ENCODE data around the gene SMYD3. TPM values are rescaled to one million over a fixed set of nuclear protein-coding genes. Genes with fewer than 3 reads are reported as not detected.

The SMYD3 gene
- total and polyA plus RNA-seq, 2 of the 4 experiments (the other 2 are of a cell fraction), result 26.5 to 37.6 TPM

DNA sequence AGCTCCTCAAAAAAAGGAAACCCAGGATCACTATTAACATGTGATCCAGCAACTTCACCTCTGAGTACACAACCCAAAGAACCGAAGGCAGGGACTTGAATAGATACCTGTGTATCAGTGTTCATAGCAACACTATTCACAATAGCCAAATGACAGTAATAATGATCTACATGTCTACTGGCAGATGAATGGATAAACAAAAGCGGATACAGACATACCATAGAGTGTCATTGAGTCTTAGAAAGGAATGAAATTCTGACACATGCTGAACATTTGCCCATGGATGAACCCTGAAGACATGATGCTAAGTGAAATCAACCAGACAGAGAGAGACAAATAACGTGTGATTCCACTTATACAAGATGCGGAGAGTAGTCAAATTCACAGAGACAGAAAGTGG is 788.1 kb downstream of the SMYD3 start:
- H3K9ac ChIP-seq (ENCODE audit: low read depth, low read length), result no peak overlapping the region
- no peak overlapping the region for H3K4ac ChIP-seq (ENCODE audit: low read depth, low read length)
- H4K91ac ChIP-seq (ENCODE audit: insufficient read depth, low read depth, low read length), result no peak overlapping the region
- dilution Hi-C loops (cut with HindIII; ENCODE audit: low sequenced_read_pairs, unreplicated experiment), result no loop called here
- no peak overlapping the region for H2AK9ac ChIP-seq (replicated peaks; ENCODE audit: low read depth, low read length, poor library complexity)
- H4K20me1 ChIP-seq (ENCODE audit: insufficient read depth, low read length), result no peaks in the 10 kb centered on the region
- H3K56ac ChIP-seq (ENCODE audit: extremely low read depth, insufficient read depth, low read length), result no peak overlapping the region
- no peak overlapping the region for H3K14ac ChIP-seq (replicated peaks; ENCODE audit: low read depth, low read length)
- ChIA-PET POLR2A (ENCODE audit: unreplicated experiment) (interaction anchor here (0.5 kb wide), 1 partner anchor 242 kb away, joined by 3 read pairs; no protein-coding TSS in a partner anchor), CTCF (interaction anchor here (0.7 kb wide), 1 partner anchor 27 kb away, joined by 3 read pairs; no protein-coding TSS in a partner anchor)
- H3K9me1 ChIP-seq (ENCODE audit: insufficient read depth, low read length), result 0 out of 2 replicates have a peak, but pooled peaks cover 3% of the 10 kb centered on the region
- no peaks in the 10 kb centered on the region for H3K79me1 ChIP-seq (ENCODE audit: low read depth in 1 of 2, low read length in 2 of 2)
- DNase-seq (no peak), ATAC-seq (ENCODE audit: low read depth) (no peak)
- H3K4me2 ChIP-seq (ENCODE audit: low read depth, low read length), result no peak overlapping the region
- H3K27ac ChIP-seq (ENCODE audit: insufficient read depth, low read length), result no peak overlapping the region
- no CpG with 5 or more reads among the region's 4 CpGs for WGBS, 2 experiments (ENCODE audit: extremely low coverage in 2 of 2, insufficient read length in 1 of 2)
- H3K36me3 ChIP-seq (ENCODE audit: control insufficient read depth, insufficient read depth, low read length), result no peaks in the 10 kb centered on the region
- H4K5ac ChIP-seq (ENCODE audit: low read depth, low read length), result no peak overlapping the region
- H2BK120ac ChIP-seq (ENCODE audit: low read depth, low read length), result no peak overlapping the region
- H2AFZ ChIP-seq (replicated peaks; ENCODE audit: low read length, poor library complexity), result no peak overlapping the region
- no peak overlapping the region for H3K18ac ChIP-seq (ENCODE audit: low read depth, low read length)
- H4K8ac ChIP-seq (ENCODE audit: low read depth in 2 of 2, low read length in 2 of 2), result no peak overlapping the region
- H2BK20ac ChIP-seq (ENCODE audit: low read depth, low read length), result no peak overlapping the region
- no peak overlapping the region for H2AK5ac ChIP-seq (ENCODE audit: low read depth, low read length)
- H3K23ac ChIP-seq (ENCODE audit: low read depth, low read length), result no peak overlapping the region
- no peaks in the 10 kb centered on the region for H3K9me3 ChIP-seq (ENCODE audit: control insufficient read depth, insufficient read depth, low read length)
- H3K4me1 ChIP-seq (ENCODE audit: control insufficient read depth, insufficient read depth, low read length), result peaks cover 8% of the 10 kb centered on the region
- intact Hi-C loops (cut with micrococcal nuclease), result no loop called here
- BruUV-seq (replicated peaks), result no TSS peak
- in situ Hi-C loops (cut with MboI; ENCODE audit: low sequenced_read_pairs), result no loop called here
- TF ChIP-seq CEBPB (IDR thresholded peaks at IDR 0.05; ENCODE audit: low read depth, low read length), result no peak
- TF ChIP-seq RCOR1 (IDR thresholded peaks at IDR 0.05; ENCODE audit: insufficient replicate concordance, low read length), result no peak
- TF ChIP-seq ELK1 (IDR thresholded peaks at IDR 0.05; ENCODE audit: borderline replicate concordance, low read depth, low read length), result no peak
- TF ChIP-seq, protein P1, sequence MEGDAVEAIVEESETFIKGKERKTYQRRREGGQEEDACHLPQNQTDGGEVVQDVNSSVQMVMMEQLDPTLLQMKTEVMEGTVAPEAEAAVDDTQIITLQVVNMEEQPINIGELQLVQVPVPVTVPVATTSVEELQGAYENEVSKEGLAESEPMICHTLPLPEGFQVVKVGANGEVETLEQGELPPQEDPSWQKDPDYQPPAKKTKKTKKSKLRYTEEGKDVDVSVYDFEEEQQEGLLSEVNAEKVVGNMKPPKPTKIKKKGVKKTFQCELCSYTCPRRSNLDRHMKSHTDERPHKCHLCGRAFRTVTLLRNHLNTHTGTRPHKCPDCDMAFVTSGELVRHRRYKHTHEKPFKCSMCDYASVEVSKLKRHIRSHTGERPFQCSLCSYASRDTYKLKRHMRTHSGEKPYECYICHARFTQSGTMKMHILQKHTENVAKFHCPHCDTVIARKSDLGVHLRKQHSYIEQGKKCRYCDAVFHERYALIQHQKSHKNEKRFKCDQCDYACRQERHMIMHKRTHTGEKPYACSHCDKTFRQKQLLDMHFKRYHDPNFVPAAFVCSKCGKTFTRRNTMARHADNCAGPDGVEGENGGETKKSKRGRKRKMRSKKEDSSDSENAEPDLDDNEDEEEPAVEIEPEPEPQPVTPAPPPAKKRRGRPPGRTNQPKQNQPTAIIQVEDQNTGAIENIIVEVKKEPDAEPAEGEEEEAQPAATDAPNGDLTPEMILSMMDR (conservative IDR thresholded peaks at IDR 0.05; ENCODE audit: low read depth, low read length), result no peak
- no peak for TF ChIP-seq BHLHE40 (IDR thresholded peaks at IDR 0.05; ENCODE audit: low read depth, low read length)
- TF ChIP-seq RFX5 (IDR thresholded peaks at IDR 0.05; ENCODE audit: low read depth, low read length), result no peak
- TF ChIP-seq FOS (IDR thresholded peaks at IDR 0.05; ENCODE audit: low read depth, low read length), result no peak
- no peak for TF ChIP-seq POLR2A (IDR thresholded peaks at IDR 0.05; ENCODE audit: low read depth, low read length)
- no peak for TF ChIP-seq MAZ (IDR thresholded peaks at IDR 0.05; ENCODE audit: borderline replicate concordance, low read depth, low read length)
- no peak for TF ChIP-seq SMC3 (IDR thresholded peaks at IDR 0.05; ENCODE audit: low read depth, low read length)
- TF ChIP-seq MXI1 (IDR thresholded peaks at IDR 0.05; ENCODE audit: borderline replicate concordance, low read depth, low read length), result no peak
- TF ChIP-seq MAFK (IDR thresholded peaks at IDR 0.05; ENCODE audit: low read depth, low read length), result no peak
- no peak for TF ChIP-seq USF2 (IDR thresholded peaks at IDR 0.05; ENCODE audit: low read depth, low read length)
- TF ChIP-seq RAD21 (IDR thresholded peaks at IDR 0.05; ENCODE audit: low read length), result no peak
- no peak for TF ChIP-seq CHD1 (IDR thresholded peaks at IDR 0.05; ENCODE audit: low read depth, low read length)
- TF ChIP-seq NFE2L2 (IDR thresholded peaks at IDR 0.05; ENCODE audit: low read depth, low read length), result no peak
- H2BK15ac ChIP-seq (ENCODE audit: low read depth, low read length), result no peak overlapping the region
- H2BK5ac ChIP-seq (ENCODE audit: low read depth, low read length, poor library complexity, severe bottlenecking), result no peak overlapping the region
- H3K4me3 ChIP-seq (ENCODE audit: insufficient read depth, low read depth, low read length), result no peak overlapping the region
- H3K27me3 ChIP-seq (ENCODE audit: control insufficient read depth, insufficient read depth, low read length), result no peaks in the 10 kb centered on the region; the same call in 1 of the 2 replicates
